GM12891 (cell line): Measurements from ENCODE around the gene OVOL1.
"Not testable (repeated sequence)": the region's sequence is repeated elsewhere in the genome, so short reads cannot be mapped to it uniquely, and the experiment has no call there.

Experiments used
- DNase-seq: peaks from one replicate; pipeline ENCODE4 v3.0.0; 2011; ENCODE audit warnings: low spot score; ENCODE audit not compliant: insufficient read length
- FAIRE-seq: peaks from 2 replicates; lab custom pipeline; 2011; peaks lifted over from hg19 to GRCh38; lab: Jason Lieb, UNC
- PAX5 ChIP-seq: IDR thresholded peaks from 2 replicates; pipeline ENCODE4 v1.6.1; 2011; ENCODE audit warnings: low read length, moderate library complexity, mild to moderate bottlenecking; ENCODE audit not compliant: insufficient read depth, severe bottlenecking
- POLR2A ChIP-seq: IDR thresholded peaks from 2 replicates; pipeline ENCODE4 v1.6.1; 2011; ENCODE audit warnings: low read depth, low read length, control low read depth
- POLR2AphosphoS5 ChIP-seq: IDR thresholded peaks from 2 replicates; pipeline ENCODE4 v1.6.1; 2011; ENCODE audit warnings: low read depth, low read length, control low read depth
- POU2F2 ChIP-seq: IDR thresholded peaks from 2 replicates; pipeline ENCODE4 v1.6.1; 2011; ENCODE audit warnings: low read depth, mild to moderate bottlenecking, control low read depth, low read length, moderate library complexity
- SPI1 ChIP-seq: IDR thresholded peaks from 2 replicates; pipeline ENCODE4 v1.6.1; 2011; ENCODE audit warnings: low read depth, low read length, control low read depth
- TAF1 ChIP-seq: IDR thresholded peaks from 2 replicates; pipeline ENCODE4 v1.6.1; 2011; ENCODE audit warnings: low read depth, low read length, control low read depth

The OVOL1 gene

DNA sequence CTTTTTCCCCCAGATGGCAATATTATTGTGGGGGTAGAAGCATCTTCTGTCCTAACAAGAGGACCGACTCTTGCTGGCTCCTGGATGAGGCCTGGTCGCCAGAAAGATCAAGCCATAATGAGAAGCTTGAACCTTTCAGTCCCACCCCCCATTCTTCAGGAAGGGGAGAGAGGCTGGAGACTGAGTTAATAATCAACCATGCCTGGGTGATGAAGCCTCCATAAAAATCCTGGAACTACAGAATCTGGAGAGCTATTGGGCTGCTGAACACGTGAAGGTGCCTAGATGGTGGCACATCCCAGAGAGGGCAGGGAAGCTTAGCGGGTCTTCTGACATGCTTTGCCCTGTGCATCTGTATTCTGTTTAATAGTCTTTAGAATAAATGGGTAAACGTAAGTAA lies 22.4 kb upstream of the OVOL1 start:
- FAIRE-seq (no peak), DNase-seq (no peak)
- TF ChIP-seq POLR2AphosphoS5 (no peak), POLR2A (no peak), POU2F2 (no peak), SPI1 (no peak)

DNA sequence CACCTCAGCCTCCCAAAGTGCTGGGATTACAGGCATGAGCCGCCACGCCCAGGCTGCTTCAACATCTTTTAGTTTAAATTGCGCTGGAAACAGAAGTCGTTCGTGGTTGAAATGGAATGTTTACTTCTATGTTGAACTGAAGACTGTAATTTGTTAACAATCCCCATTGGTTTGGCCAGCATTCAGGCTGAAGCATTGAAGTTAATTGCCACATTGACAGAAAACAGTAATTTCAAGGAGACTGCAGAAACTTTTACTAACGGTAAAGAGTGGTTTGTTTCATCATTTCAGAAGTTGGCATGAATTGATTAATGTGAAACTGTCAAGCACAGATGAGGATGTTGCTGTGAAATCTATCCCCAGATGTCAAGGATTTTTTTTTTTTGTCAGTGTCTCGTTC lies 20.3 kb upstream of the OVOL1 start:
- no peak for FAIRE-seq
- TF ChIP-seq POLR2A (no peak), PAX5 (no peak), POU2F2 (no peak), SPI1 (no peak), TAF1 (no peak)
- DNase-seq, result no peak

DNA sequence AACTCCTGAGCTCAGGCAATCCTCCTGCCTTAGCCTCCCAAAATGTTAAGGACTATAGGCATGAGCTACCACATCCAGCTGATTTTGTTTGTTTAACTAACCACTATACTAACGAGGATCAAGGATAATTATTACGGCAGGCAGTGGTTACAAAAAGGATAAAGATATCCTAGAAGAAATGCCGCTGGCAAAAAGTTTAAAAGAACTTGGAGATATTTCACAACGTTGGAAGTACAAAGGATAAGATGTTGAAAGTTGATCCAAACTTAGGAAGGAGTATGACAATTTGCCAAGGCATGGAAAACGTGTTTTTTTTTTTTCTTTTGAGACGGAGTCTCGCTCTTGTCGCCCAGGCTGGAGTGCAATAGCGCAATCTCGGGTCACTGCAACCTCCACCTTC lies 19.5 kb upstream of the OVOL1 start:
- no peak for TF ChIP-seq PAX5
- TF ChIP-seq TAF1, result no peak
- TF ChIP-seq SPI1, result no peak
- no peak for TF ChIP-seq POLR2AphosphoS5
- no peak for TF ChIP-seq POU2F2
- TF ChIP-seq POLR2A, result no peak
- FAIRE-seq, result no peak

DNA sequence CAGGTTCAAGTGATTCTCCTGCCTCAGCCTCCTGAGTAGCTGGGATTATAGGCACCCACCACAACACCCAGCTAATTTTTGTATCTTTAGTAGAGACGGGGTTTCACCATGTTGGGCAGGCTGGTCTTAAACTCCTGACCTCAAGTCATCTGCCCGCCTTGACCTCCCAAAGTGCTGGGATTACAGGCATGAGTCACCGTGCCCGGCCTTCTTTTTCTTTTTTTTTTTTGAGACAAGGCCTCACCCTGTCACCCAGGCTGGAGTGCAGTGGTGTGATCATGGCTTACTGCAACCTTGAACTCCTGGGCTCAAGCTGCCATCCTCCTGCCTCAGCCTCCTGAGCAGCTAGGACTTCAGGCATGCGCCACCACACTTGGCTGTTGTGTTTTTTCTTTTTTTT lies 19.1 kb upstream of the OVOL1 start:
- DNase-seq, result not testable (repeated sequence)

More for the DNA sequence above, 19.5 kb upstream of the OVOL1 start:
- no peak for DNase-seq

DNA sequence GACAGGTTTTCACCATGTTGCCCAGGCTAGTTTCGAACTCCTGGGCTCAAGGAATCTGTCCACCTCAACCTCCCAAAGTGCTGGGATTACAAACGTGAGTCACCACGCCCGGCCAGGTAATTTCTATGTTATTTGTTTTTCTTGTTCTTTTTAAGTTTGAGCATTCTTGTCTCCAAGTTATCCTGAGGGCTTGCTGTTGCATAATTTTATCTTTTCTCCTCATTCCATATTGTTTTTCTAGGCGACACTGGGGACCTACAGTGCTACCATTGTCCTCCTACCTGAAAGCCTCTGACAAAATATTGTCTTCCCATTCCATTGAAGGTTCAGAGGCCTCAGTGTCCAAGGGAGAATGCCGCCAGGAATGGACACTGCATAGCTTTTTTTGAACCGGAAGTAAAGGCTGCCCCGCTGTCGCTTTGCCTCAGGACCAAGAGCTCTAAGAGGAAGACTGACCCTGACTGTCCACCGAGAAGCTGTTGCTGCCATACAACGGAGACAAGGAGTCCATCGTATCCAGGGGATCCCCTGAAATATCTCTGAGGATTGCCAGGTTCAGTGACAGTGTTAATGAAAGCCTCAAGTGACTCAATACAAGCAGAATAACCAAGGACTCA lies 15.8 kb upstream of the OVOL1 start:
- FAIRE-seq (no peak), DNase-seq (no peak)
- TF ChIP-seq SPI1 (no peak), POLR2A (no peak), POU2F2 (no peak), POLR2AphosphoS5 (no peak), TAF1 (no peak)

More for the DNA sequence above, 19.1 kb upstream of the OVOL1 start:
- not testable (repeated sequence) for FAIRE-seq

DNA sequence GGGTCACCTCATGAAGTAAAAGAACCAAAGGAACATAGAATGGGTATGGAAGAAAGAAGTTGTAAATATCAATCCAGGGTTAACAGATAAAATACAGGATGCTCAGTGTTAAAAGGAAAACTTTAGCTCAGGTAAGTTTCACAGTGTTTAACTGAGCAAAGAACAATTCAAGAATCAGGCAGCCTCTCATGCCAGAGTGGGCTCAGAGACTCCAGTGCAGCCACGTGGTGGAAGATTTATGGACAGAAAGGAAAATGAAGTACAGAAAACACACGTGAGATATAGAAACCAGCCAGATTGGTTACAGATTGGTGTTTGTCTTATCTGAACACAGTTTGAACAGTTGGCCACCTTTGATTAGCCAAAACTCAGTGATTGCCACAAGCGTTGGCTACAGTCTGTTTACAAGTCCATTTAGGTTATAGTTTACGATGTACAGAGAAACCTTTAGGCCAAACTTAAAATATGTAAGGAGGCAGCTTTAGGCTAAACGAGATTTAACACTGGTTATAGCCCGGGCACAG lies 15.2 kb upstream of the OVOL1 start:
- no peak for DNase-seq
- no peak for FAIRE-seq
- TF ChIP-seq POLR2AphosphoS5 (no peak), POLR2A (no peak), TAF1 (no peak), PAX5 (no peak), SPI1 (no peak), POU2F2 (no peak)

DNA sequence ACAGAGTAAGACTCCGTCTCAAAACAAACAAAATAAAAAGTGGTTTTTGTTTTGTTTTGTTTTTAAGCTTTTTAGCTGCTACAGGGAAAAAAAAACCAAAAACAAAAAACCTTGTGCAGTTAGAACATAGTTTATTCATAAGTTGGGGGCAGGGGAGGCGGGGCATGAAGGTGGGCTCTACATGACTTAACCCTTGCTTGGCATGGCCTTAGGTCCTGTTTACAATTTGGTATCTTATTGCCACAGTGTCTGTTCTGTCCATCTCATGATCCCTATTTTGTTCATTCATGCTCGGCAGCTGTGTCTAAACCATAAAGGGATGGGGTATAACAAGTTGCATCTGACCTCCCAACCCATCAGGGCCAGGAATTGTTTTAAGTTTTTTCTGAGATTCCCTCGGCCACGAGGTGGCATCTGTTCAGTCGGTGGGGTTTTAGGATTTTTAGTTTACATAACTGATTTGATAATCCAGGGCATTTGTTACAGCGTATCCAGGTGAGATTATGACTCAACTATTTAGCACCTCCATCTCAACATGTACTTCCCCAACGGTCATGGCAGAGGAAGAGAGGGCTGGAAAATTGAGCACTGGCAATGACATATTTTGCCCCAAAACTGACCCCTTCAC lies 13.0 kb upstream of the OVOL1 start:
- TF ChIP-seq PAX5 (no peak), TAF1 (no peak), SPI1 (no peak), POU2F2 (no peak), POLR2A (no peak), POLR2AphosphoS5 (no peak)
- FAIRE-seq (no peak), DNase-seq (no peak)

DNA sequence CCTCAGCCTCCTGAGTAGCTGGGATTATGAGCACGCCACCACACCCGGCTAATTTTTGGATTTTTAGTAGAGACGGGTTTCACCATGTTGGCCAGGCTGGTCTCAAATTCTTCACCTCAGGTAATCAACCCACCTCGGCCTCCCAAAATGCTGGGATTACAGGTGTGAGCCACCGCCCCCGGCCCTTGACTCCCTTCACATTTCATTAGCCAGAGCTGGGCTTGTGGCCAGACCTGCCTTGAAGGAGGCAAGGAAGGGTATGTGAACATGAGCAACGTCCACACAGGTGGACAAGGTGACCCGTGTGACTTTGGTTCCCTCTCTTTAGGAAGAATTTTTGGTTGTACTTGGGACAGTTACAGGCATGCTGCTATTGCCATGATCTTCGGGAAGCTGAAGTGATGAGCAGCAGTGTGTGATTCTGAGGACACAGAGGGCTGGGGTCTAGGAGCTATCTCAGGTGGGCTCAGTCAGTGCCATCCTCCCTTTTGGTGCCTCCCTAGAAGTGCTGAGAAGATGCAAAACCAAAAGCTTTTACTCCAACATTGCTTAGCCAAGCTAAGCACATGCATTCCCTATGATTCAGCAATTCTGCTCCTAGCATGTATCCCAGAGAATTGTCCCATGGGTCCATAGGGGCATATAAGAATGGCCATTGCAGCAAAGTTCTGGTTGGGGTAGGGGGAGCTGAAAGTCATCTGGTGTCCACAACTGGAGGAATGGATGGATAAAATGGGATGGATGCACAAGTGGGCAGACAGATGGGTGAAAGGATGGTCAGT lies 12.1 kb upstream of the OVOL1 start:
- TF ChIP-seq PAX5, result no peak
- FAIRE-seq (no peak), DNase-seq (no peak)

DNA sequence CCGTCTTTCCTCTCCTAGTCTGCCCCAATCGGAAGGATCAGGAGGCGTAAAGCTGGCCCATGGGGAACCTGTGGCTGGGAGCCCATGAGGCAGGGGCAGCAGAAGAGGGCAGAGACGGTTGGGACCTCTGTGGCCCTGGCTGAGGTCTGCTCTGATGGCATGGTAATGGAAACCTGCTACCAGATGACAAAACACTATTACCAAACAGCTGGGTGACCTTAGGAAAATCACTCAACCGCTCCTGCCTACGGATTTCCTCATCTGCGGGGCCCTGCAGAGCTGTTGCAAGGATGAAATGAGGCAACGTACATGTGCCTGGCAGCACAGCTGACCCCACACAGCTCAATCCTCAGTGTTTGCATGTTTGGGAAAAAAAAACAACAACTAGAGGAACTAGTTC lies 10.7 kb upstream of the OVOL1 start:
- TF ChIP-seq SPI1 (no peak), POLR2A (no peak), PAX5 (no peak), POU2F2 (no peak), TAF1 (no peak)
- FAIRE-seq, result no peak
- no peak for DNase-seq

DNA sequence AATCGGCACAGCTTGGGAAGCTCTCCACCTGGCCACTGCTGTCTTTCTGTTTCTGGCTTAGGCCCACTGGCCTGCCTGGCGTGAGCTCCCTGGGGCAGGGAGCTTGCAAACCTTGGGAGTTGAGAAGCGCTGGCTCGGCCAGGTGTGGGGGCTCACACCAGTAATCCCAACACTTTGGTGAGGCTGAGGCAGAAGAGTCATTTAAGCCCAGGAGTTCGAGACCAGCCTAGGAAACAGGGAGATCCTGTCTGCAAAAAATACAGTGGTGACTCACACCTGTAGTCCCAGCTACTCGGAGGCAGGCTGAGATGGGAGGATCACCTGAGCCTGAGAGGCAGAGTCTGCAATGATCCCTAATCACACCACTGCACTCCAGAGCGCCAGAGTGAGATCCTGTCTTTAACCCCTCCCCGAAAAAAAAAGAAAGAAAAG lies 10.1 kb upstream of the OVOL1 start:
- TF ChIP-seq POLR2A, result no peak
- no peak for TF ChIP-seq POLR2AphosphoS5
- no peak for TF ChIP-seq PAX5
- TF ChIP-seq POU2F2, result no peak
- TF ChIP-seq SPI1, result no peak
- TF ChIP-seq TAF1, result no peak
- FAIRE-seq (no peak), DNase-seq (no peak)
